ENCODE results near the gene CALY.

- TF ChIP-seq EZH2 (IDR thresholded peaks at IDR 0.05; ENCODE audit: borderline replicate concordance, low read depth, low read length, poor library complexity, severe bottlenecking): no peak
- TF ChIP-seq, protein P1, sequence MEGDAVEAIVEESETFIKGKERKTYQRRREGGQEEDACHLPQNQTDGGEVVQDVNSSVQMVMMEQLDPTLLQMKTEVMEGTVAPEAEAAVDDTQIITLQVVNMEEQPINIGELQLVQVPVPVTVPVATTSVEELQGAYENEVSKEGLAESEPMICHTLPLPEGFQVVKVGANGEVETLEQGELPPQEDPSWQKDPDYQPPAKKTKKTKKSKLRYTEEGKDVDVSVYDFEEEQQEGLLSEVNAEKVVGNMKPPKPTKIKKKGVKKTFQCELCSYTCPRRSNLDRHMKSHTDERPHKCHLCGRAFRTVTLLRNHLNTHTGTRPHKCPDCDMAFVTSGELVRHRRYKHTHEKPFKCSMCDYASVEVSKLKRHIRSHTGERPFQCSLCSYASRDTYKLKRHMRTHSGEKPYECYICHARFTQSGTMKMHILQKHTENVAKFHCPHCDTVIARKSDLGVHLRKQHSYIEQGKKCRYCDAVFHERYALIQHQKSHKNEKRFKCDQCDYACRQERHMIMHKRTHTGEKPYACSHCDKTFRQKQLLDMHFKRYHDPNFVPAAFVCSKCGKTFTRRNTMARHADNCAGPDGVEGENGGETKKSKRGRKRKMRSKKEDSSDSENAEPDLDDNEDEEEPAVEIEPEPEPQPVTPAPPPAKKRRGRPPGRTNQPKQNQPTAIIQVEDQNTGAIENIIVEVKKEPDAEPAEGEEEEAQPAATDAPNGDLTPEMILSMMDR (conservative IDR thresholded peaks at IDR 0.05; ENCODE audit: low read depth, low read length): no peak
These were observed 1.2 kb downstream of the CALY start for GRCh38 chr10:133335246-133336117.
